Measurements from ENCODE around the gene CDH4.

The CDH4 gene

DNA sequence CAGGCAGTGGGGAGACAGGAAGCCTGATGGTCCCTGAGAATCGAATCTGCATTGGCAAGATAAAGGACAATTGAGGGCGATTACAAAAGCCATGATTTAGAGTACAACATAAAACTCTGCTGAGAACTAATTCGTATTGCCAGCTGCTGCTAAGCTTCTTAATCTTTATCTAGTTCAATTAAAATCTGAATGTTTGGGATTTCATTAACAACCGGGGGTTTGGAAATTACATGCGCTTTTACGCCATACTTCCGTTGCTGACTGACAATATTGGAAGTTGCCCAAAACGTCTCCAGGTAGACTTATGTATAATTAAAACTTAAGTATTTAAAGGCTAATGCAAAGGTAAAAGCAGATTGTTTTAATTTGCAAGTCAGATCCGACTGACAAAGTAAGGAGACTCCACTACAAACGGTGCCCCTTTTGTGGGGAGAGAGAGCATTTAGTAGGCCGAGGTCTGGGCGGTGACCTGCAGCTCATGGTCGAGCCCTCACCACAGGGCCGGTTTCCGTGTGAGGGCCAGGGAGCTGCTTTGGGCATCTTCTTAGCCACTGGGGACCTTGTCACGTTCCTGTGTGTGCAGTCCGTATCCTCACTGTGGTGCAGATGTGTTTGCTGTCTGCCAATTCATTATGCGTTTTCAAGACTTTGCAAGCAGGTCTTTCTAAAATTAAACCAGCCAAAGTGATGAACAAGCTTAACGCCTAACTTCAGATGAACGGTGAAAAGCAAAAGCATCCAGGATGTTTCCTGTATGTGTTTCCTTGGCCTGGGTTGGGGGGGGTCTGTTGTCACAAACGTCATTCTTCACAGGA, 49.9 kb downstream of the CDH4 start:
- no peak for DNase-seq (ENCODE audit: low read depth)

- DNase-seq (ENCODE audit: low read depth), result no peak
These were observed 51.2 kb downstream of the CDH4 start for GRCh38 chr20:61303217-61303616.

- no peak for DNase-seq (ENCODE audit: low read depth)
These were observed 51.6 kb downstream of the CDH4 start for GRCh38 chr20:61303675-61304074.

DNA sequence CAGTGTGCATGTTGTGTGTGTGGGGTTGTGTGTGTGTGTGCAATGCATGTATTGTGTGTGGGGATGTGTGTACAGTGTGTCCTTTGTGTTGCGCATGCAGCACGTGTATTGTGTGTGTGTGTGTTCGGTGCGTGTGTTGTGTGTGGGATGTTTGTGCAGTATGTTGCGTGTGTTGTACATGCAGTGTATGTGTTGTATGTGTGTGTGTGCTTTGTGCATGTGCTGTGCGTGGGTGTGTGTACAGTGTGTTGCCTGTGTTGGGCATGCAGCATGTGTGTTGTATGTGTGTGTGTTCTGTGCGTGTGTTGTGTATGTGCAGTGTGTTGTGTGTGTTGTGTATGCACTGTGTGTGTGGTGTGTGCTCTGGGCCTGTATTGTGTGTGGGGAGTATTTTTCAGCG, 52.7 kb downstream of the CDH4 start:
- no peak for DNase-seq (ENCODE audit: low read depth)

GRCh38 chr20:61306937-61307475, 54.9 kb downstream of the CDH4 start:
- no peak for DNase-seq (ENCODE audit: low read depth)

- no peak for DNase-seq (ENCODE audit: low read depth)
These were observed 55.8 kb downstream of the CDH4 start for GRCh38 chr20:61307686-61308476.

GRCh38 chr20:61308477-61308774, 56.4 kb downstream of the CDH4 start:
- DNase-seq (ENCODE audit: low read depth), result no peak

GRCh38 chr20:61310954-61311353, 58.9 kb downstream of the CDH4 start:
- DNase-seq (ENCODE audit: low read depth), result no peak

DNA sequence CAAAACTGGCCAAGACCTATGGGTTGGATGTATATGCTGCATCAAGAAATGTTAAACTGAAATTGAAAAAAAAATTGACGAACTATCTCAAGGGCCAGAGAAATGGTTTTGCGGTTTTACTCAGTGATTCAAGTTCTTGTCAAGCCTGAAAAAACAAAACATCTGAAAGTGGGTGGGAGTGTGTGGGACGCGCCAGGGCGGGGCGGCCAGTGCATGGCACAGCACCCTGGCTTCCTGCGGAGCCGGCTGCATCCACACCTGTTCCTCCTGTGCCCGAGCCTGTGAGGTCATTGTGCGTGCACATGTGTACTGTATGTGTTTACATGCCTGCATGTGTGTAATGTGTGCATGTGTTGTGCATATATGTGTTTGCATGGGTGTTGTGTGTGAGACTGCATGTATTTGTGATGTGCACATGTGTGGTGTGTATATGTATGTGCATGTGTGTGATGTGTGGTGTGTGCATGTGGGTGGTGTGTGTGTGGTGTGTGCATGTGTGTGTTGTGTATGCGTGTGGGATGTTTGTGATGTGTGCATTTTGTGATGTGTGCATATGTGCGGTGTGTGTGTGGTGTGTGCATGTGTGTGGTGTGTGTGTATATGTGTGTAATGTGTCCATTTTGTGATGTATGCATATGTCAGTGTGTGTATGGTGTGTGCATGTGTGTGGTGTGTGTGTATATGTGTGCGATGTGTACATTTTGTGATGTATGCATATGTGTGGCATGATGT, 59.8 kb downstream of the CDH4 start:
- no peak for DNase-seq (ENCODE audit: low read depth)

DNA sequence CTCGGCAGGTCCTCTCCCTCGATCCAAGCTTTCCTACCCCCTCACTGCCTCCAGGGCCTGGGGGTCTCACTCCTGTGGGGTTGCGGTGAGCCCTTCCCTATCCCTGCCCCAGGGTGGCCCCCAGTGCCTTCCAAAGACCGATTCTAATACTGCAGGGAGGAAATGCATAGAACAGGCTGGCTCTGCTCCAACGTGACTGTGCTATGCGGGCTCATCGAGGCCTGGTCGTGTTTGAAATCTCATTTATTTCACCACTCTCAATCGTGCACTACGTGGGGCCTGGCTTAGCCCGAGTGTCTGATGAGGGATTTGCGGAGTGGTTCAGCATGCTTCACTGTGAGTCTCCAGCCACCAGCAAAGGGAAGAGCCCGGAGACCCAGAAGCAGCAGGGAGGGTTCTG, 60.9 kb downstream of the CDH4 start:
- no peak for DNase-seq (ENCODE audit: low read depth)

GRCh38 chr20:61313396-61313795, 61.3 kb downstream of the CDH4 start:
- DNase-seq (ENCODE audit: low read depth), result no peak

GRCh38 chr20:61314326-61315010, 62.4 kb downstream of the CDH4 start:
- DNase-seq (ENCODE audit: low read depth), result no peak

GRCh38 chr20:61315319-61315718, 63.3 kb downstream of the CDH4 start:
- no peak for DNase-seq (ENCODE audit: low read depth)

- DNase-seq (ENCODE audit: low read depth), result no peak
These were observed 64.3 kb downstream of the CDH4 start for GRCh38 chr20:61316346-61316745.

GRCh38 chr20:61317966-61318530, 66.0 kb downstream of the CDH4 start:
- DNase-seq (ENCODE audit: low read depth), result no peak

- no peak for DNase-seq (ENCODE audit: low read depth)
These were observed 68.8 kb downstream of the CDH4 start for GRCh38 chr20:61320691-61321425.

DNA sequence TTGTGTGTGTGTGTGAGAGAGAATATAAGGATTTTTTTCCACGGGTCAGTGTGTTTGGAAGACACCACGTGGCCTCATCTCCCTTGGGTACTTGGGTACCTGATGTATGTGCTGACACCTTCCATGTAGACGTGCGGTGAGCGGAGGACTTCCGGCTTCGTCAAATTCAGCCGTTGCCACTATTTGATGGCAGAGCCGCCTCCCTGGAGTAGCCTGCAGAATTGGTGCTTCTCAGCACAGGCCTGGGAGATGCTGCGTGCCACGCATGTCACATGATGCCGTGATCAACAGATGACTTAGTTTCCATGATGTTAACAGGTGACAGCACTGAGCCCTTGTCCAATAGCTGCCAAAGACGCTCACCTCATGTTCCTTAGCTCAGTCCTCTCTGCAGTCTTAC, 69.4 kb downstream of the CDH4 start:
- DNase-seq (ENCODE audit: low read depth), result no peak

DNA sequence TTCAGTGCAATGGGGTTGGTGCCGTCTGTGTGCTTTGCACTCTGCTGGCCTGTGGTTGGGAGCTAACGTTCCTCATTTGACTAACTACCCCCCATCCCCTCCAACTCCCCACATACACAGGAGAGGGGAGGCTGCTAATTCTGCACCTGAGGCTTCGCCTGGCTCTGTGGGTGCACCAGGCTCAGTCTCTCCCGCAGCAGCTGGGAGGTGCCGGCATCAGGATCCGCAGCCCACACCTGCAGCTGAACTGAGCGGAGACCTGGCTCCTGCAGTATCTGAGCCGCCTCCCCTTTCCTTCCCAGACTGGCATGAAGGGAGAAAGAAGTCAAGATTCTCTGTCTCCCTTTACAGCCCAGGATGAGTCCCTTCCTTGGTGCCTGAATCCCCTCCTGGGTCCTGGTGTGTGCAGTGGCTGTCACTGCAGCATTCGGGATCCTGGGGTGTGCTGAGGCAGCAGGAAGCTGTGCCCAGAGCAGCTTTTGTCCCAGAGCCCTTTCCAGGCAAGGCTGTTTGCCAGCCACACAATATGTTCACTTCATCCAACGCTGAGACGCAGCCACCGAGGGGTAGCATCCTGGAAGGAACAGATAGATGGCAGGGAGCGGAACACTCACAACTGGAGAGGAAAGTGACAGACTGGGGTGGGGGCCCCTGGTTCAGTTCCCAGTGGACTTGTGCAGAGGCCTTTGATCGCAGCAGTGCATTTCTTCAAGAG, 70.2 kb downstream of the CDH4 start:
- no peak for DNase-seq (ENCODE audit: low read depth)

DNA sequence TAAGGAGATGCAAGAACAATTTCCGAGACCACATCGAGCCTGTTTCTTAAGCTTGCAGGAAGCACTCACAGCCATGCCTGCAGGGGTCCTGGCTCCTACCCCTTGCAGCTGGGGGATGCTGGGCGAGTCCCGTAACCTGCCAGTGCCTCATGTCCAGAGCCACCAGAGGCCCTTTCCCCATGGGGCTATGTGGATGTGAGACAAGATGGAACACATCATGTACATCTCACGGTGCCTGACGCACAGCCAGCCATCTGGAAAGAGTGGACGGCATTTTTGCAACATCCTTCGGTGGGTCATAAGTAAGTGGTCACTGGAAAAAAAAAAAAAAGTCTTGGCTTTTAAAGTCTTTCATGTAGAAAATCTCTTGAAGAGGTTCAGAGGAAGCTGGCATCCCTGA, 72.8 kb downstream of the CDH4 start:
- DNase-seq (ENCODE audit: low read depth), result no peak

DNA sequence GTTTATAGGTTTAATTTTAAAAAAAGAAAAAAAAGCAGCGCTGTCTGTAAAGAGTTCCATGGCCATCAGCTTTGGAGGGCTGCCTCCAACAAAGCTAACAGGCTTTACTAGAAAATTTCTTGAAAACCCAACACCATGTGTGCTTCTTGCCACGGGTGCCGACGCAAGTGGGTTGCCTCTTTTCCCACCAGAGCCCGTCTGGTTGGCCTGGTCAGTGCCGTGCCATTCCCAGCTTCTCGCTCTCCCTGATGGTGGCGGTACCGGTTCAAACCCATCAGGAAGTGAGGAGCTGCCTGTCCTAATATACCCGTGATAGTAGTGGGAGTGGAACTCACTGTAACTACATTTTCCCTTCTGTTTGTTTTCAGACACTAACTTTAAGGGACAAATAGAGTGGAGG, 73.7 kb downstream of the CDH4 start:
- no peak for DNase-seq (ENCODE audit: low read depth)
